ENCODE results near the gene MINK1.

The MINK1 gene

DNA sequence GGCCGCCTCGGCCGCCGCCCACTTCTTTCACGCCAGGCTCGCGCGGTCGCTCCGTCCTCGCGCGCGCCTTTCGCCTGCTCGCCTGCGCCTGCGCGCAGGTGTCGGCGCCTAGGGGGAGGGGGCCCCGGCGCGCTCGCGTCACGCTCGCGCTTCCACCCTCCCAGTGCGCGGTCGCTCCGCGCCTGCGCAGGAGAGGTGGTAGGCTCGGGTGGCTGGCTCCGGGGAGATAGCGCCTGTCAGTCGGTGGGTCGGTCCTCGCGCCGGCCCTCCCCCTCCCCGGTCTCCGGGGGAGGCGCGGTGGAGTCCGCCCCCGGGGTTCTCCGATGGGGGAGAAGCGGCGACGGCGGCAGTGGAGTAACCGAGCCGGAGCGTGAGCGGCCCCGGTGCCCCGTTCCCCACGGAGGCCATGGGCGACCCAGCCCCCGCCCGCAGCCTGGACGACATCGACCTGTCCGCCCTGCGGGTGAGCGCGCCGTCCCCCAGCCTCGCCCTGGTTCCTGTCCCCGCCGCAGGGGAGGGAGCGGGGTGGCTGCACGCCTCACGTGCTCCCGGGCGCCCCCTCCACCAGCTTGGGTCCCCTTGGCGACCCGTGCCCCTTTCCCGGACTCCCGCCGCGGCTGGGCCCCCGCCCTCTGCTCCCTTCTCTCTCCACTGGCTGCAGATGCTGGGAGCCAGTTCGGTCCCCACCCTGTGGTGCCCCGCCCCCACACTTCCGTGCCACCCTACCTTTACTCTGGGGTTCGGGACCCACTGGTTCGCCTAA, at the start of gene MINK1:
Gene MINK1, plus strand, starts transcription at position 163 of the 763 bp plus-strand sequence. Its CDS starts 244 bp downstream, at position 407.
- peak; percentile 93 for DNase-seq

- DNase-seq = no peak
Measured at GRCh38 chr17:4785311-4786105, 47.6 kb upstream of the MINK1 start.

DNA sequence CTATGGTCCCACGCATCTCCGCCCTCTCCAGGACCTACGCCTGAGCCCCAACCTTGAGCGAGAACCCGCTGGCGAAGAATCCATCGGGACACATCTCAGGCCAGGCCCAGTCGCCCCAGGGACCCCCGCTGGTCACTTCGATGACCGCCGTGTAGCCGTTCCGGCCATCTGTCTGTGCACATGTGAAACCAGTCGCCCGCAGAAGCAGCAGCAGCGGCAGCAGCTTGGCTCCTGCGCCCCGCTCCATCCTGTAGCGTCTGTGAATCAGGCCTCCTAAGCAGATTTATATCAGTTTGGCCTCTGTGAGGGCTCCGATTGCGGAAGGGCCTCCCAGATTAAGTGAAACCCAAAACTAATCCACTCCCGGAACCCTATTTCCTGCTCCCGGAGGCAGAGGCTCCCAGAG, 47.0 kb upstream of the MINK1 start, which contains the start of gene VMO1:
Gene VMO1, minus strand, starts transcription at position 259 of the 406 bp plus-strand sequence. Its CDS starts 12 bp downstream, at position 247.
- no peak for DNase-seq

DNA sequence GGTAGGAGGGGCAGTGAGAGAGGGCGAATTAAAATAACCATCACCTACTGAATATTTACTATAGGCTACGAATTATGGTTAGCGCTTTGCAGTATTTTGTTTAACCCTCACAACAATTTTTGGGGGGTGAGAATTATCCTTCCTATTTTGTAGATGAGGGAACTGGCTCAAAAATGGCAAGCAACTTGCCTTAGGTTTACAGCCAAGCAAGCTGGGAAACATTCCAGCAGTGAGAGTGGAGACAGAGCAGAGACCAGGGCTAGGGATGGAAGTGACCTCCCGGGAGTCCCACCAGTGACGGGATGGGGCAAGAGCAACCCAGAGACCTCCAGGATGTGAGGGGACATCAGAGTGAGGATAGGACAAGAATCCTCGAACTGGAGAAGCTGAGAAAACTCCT, 46.6 kb upstream of the MINK1 start:
- DNase-seq = no peak

DNA sequence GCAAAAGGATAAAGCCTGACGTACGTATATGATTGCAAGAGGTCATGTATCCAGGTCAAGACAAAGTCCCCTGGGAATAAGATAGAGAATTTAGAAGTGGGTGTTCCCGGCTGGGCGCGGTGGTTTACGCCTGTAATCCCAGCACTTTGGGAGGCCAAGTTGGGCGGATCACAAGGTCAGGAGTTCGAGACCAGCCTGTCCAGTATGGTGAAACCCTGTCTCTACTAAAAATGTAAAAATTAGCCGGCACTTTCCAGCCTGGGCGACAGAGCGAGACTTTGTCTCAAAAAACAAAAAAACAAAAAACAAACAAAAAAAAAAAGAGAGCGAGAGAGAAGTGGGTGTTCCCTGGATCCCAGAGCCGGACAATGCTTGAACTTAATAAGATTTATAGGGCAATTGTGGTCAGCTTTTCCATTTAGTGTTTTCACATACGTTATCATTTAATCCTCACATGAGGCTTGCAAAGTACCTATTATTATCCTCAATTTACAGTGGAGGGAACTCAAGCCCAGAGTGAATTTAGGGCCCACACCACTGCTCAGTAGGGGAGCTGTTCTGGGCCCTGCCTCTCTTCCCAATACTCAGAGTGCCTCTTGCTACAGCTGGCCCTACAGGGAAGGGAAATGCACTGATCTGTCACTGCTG, 44.9 kb upstream of the MINK1 start:
- DNase-seq = no peak

DNA sequence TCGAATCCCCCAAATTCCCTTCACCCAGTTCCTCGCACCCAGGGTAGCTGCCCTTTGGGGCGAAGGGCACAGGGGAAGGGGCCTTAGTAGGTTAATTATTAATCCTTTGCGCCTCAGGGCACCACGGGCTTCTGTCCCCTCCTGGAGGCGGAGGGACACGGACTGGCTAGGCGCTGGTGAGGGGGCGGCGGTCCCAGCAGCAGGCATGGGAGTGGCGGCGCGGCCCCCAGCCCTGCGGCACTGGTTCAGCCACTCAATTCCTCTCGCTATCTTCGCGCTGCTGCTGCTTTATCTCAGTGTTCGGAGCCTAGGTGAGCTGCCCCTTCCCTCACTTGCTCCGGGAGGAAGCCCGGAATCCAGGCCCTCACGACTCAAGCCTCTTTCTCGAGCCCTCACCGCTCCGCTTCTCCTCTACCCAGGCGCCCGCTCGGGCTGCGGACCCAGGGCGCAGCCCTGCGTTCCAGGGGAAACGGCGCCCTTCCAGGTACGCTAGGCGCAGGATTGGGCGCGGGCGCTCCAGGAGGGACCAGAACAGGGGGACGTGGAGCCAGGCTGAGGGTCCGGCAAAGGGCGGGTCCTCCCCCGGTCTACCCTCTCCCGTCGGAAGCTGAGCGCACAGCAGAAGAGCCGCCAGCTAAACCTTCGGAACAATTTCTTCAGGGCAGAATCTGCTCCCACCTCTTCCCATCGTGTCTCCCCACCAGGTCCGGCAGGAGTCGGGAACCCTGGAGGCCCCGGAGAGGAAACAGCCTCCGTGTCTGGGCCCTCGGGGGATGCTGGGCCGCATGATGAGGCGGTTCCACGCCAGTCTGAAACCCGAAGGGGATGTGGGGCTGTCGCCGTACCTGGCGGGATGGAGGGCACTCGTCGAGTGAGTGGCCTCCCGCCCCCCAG, 44.1 kb upstream of the MINK1 start, which contains the start of gene GLTPD2:
Gene GLTPD2, plus strand, starts transcription at position 158 of the 894 bp plus-strand sequence. Its CDS starts 48 bp downstream, at position 206.
- DNase-seq = no peak

DNA sequence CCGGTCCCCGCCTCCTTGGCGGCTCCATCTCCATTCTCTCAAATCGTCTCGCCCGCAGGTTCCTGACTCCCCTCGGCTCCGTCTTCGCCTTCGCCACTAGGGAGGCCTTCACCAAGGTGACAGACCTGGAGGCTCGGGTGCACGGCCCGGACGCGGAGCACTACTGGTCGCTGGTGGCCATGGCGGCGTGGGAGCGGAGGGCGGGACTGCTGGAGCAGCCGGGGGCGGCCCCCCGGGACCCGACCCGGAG, 43.5 kb upstream of the MINK1 start:
- no peak for DNase-seq

- DNase-seq = peak; percentile 90
Measured at GRCh38 chr17:4789951-4790704, 43.0 kb upstream of the MINK1 start.

DNA sequence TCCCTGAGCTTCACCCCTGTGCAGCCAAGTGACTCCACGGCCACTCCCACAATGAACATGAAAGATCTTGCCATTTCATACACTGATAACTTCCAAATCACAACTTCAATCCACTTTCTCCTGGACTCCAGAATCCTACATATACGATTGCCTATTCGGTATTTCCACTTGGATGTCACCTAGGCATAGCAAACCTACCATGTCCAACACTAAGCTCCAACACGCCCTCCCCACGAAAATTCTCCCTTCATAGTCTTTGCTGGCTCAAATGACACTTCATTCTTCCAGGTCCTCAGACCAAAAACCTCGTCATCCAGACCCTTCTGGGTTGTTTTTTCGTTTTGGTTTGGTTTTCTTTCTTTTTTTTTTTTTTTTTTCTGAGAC, 42.4 kb upstream of the MINK1 start:
- DNase-seq = no peak

GRCh38 chr17:4795168-4795567, 38.0 kb upstream of the MINK1 start:
- no peak for DNase-seq

- no peak for DNase-seq
Measured at GRCh38 chr17:4796552-4796920, 36.6 kb upstream of the MINK1 start.

DNA sequence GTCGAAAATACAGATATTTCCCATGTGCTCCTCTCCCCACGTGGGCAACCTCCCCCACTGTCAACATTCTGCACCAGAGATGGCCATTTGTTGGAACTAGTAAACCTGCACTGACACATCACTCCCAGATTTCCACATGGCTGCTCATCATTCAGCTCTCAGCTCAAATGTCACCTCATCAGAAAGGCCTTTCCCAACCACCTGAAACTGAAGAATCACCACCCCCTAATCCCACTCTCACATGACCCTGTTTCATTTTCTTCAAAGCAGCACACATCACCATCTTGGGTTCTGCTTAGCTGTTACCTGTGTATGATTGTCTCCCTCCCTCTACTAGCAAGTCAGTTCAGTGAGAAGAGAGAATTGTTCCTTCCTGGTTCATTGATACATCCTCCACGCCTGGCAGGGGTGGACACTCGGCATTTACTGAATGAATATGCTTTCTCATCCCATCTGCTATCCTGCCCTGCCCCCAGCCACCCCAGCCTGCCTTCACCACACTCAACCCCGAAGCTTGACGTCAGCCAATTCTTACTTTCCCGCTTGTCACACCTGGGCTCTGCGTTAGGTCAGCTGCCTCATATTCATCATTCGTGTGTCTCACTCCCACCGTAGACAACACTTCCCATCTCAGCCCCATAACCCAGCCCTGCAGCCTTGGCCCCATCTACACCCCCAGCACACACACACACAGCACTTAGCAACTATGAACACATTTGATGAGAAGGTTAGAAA, 32.5 kb upstream of the MINK1 start:
- DNase-seq = no peak

DNA sequence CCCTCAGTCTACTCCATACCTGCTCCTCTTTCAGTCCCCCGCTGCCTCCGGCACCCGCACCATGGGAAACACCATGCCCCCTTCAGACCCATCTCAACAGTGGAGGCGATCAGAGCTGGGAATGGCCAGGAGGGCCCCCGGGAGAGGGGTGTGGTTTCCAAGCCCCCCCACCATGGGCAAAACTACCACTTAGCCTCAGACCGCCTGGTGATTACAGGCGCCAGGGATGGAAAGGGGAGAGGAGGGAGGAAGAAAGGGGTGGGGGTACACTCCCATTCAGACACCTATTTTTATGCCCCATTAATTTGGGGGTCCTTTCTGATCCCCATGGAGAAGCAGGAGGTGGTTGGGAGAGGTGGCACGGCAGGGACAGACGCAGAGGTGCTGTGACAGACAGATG, 30.9 kb upstream of the MINK1 start, which contains the start of gene C17orf114:
Gene C17orf114, minus strand, starts transcription at position 101 of the 400 bp plus-strand sequence.
- no peak for DNase-seq

GRCh38 chr17:4806456-4806776, 26.7 kb upstream of the MINK1 start:
- DNase-seq = no peak

GRCh38 chr17:4806777-4807604, 26.1 kb upstream of the MINK1 start, which contains the start of gene PLD2:
PLD2 (plus strand) TSS chr17:4807152; CDS start chr17:4807773, 621 bp downstream.
- peak; percentile 91 for DNase-seq

DNA sequence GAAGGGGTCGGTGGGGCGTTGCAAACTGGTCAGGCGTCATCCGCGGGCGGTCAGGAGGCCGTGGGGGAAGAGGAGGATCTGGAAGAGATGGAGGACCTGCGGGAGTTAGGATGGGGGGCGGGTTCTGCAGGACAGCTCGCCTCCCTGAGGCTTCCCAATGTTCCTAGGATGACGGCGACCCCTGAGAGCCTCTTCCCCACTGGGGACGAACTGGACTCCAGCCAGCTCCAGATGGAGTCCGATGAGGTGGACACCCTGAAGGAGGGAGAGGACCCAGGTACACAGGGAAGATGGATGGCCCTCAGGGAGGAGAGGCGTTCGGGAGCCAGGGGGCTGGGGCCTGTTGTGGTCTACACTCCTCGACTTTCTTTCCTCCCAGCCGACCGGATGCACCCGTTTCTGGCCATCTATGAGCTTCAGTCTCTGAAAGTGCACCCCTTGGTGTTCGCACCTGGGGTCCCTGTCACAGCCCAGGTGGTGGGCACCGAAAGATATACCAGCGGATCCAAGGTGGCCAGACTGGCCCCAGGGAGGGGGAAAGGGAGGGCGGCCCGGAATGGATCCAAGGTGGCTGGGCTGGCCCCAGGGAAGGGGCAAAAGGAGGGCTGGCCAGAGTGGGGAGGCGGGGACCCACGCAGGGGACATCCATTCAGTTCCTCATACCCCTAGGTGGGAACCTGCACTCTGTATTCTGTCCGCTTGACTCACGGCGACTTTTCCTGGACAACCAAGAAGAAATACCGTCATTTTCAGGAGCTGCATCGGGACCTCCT, 25.3 kb upstream of the MINK1 start:
- peak; percentile 29 for DNase-seq

DNA sequence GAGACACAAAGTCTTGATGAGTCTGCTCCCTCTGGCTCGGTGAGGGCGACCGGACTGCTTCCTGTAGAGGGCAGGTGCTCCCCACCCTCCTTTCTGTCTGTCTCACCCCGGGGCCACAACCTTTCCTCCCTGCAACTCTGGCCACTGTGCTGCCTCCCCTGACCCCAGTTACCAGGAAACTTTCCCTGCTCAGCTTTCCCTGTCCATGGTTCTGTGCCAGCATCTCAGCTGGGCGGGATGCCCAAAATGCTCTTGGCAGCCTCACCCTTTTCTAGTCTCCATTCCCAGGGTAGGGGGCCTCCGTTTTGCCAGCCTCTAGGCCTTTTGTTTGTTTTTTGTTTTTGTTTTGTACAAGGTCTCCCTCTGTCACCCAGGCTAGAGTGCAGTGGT, 24.8 kb upstream of the MINK1 start:
- peak; percentile 45 for DNase-seq

DNA sequence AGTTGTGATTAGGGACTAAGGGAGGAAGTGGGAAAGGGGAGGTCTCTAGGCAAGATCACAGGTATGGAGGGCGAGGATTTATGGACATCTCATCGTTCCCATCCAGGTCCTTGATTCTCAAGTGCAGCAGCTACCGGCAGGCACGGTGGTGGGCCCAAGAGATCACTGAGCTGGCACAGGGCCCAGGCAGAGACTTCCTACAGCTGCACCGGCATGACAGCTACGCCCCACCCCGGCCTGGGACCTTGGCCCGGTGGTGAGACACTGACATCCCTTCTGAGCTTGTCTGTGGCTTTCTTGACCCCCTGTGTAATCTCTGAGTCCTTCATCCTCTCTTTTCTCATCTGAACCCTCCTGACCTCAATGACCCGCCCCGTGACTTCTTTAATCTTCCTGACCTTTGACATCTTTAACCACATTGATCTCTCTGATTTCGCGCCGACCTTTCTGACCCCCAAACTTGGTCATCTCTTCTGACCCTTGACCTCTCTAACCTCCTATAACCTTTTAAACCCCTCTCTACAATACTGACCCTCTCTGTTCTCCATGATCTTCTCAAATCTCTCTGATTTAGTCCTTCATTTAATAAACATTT, 22.3 kb upstream of the MINK1 start:
- DNase-seq = peak; percentile 25

- DNase-seq = peak; percentile 4
Measured at GRCh38 chr17:4811471-4811870, 21.7 kb upstream of the MINK1 start.
